Activated T-cell treated with anti-CD3 and anti-CD28 coated beads, Interleukin-2, amount 50 U/mL, for 24 hours (primary cell): ENCODE results near the gene GPR18.
A peak's percentile ranks its signal among the peaks of the same experiment; 100 is the strongest.

Source experiments
- DNase-seq: peaks from one replicate; pipeline ENCODE4 v3.0.0-alpha.2; 2020
- H3K27ac Mint-ChIP-seq: 2 replicates; pipeline ENCODE4 v1.8.0; 2020; ENCODE audit warnings: mild to moderate bottlenecking, mixed read lengths
- H3K27me3 Mint-ChIP-seq: 2 replicates; pipeline ENCODE4 v1.8.0; 2020; ENCODE audit warnings: mixed read lengths
- H3K36me3 Mint-ChIP-seq: 2 replicates; pipeline ENCODE4 v1.8.0; 2020; ENCODE audit warnings: low read depth, mixed read lengths
- H3K4me1 Mint-ChIP-seq: 2 replicates; pipeline ENCODE4 v1.8.0; 2020; ENCODE audit warnings: low read depth, mixed read lengths
- H3K4me3 Mint-ChIP-seq: 2 replicates; pipeline ENCODE4 v1.8.0; 2020; ENCODE audit warnings: mild to moderate bottlenecking, moderate library complexity, mixed read lengths
- H3K9me3 Mint-ChIP-seq: 2 replicates; pipeline ENCODE4 v1.8.0; 2020; ENCODE audit warnings: mixed read lengths

Gene GPR18

DNA sequence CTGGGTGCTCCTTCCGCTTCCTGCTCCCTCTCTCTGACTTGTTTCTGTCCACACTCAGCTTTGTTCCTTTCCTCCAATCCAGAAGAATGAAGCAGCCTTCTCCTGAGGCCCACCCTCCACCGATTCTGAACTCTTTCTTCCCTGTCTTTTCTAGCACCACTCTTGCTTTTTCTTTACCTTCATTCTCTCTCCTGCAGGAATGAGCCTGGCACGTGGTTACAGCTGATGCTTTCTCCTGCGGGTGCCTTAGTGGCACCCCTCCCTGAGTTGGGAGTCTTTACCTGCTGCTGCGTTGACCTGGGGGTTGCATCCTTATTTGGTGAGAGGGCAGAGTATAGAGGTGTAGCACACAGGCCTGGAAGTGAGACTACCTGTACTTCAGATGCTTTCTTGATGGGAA is 51.3 kb downstream of the GPR18 start:
- Mint-ChIP-seq H3K9me3 (no peaks in the 10 kb centered on the region), H3K4me1 (peaks cover 89% of the 10 kb centered on the region), H3K27ac (peak overlapping the region; percentile 34), H3K4me3 (no peak overlapping the region), H3K36me3 (peaks cover 79% of the 10 kb centered on the region), H3K27me3 (no peaks in the 10 kb centered on the region)
- DNase-seq = no peak

DNA sequence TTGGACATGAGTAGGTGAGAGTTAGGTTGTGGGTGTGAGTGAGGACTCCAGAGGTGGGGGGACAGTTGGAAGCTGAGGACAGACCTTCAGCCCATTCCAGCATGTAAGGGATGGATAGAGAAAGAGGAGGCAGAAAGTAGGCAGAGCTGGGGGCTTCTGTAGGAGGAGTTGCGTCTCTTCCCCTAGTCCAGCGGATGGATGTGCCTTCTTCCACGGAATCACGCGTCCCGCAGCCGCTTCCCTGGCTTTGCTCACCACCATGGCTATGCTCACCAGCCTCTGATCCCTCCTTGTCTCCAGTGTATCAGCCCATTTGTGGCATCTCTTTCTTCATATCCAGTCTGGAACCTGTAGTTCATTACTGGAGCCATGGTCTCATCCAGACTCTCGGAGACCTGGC is 52.0 kb downstream of the GPR18 start:
- no peak overlapping the region for H3K4me3 Mint-ChIP-seq
- peak overlapping the region; percentile 93 for H3K27ac Mint-ChIP-seq
- DNase-seq = no peak
- H3K36me3 Mint-ChIP-seq = peaks cover 79% of the 10 kb centered on the region
- H3K4me1 Mint-ChIP-seq = peaks cover 85% of the 10 kb centered on the region
- H3K27me3 Mint-ChIP-seq = no peaks in the 10 kb centered on the region
- no peaks in the 10 kb centered on the region for H3K9me3 Mint-ChIP-seq

- H3K27ac Mint-ChIP-seq = peak overlapping the region; percentile 93
- DNase-seq = peak; percentile 32
- H3K4me1 Mint-ChIP-seq = peaks cover 80% of the 10 kb centered on the region
- H3K9me3 Mint-ChIP-seq = no peaks in the 10 kb centered on the region
- H3K27me3 Mint-ChIP-seq = no peaks in the 10 kb centered on the region
- H3K36me3 Mint-ChIP-seq = peaks cover 76% of the 10 kb centered on the region
- H3K4me3 Mint-ChIP-seq = peak overlapping the region; percentile 65
Measured at GRCh38 chr13:99205621-99206220, 52.5 kb downstream of the GPR18 start.
